ENCODE results near the gene MSL3B. TPM values are rescaled to one million over a fixed set of nuclear protein-coding genes. Genes with fewer than 3 reads are reported as not detected.

MSL3B gene

GRCh38 chr2:233816334-233816733 is 51.9 kb downstream of the MSL3B start:
- DNase-seq: no peak

GRCh38 chr2:233815861-233816260 is 52.3 kb downstream of the MSL3B start:
- no peak for DNase-seq

Other genes starting within 250 kb of the MSL3B start
- gene UGT1A10, start 231.9 kb downstream of the MSL3B start, polyA plus RNA-seq (ENCODE audit: insufficient read length): not detected
- gene UGT1A9, start 196.5 kb downstream of the MSL3B start, polyA plus RNA-seq (ENCODE audit: insufficient read length): not detected
- not detected for gene UGT1A7, start 186.5 kb downstream of the MSL3B start, polyA plus RNA-seq (ENCODE audit: insufficient read length)
- gene UGT1A6, start 175.5 kb downstream of the MSL3B start, polyA plus RNA-seq (ENCODE audit: insufficient read length): not detected
- not detected for gene UGT1A5, start 155.5 kb downstream of the MSL3B start, polyA plus RNA-seq (ENCODE audit: insufficient read length)
- not detected for gene UGT1A4, start 149.7 kb downstream of the MSL3B start, polyA plus RNA-seq (ENCODE audit: insufficient read length)
- not detected for gene UGT1A3, start 139.3 kb downstream of the MSL3B start, polyA plus RNA-seq (ENCODE audit: insufficient read length)
- gene UGT1A1, start 108.1 kb downstream of the MSL3B start, polyA plus RNA-seq (ENCODE audit: insufficient read length): not detected
- not detected for gene MROH2A, start 90.1 kb downstream of the MSL3B start, polyA plus RNA-seq (ENCODE audit: insufficient read length)
- 7.5 TPM for gene HJURP, start 13.9 kb downstream of the MSL3B start, polyA plus RNA-seq (ENCODE audit: insufficient read length)
- gene TRPM8, start 49.0 kb upstream of the MSL3B start, polyA plus RNA-seq (ENCODE audit: insufficient read length): 0.17 TPM
- not detected for gene SPP2, start 182.3 kb upstream of the MSL3B start, polyA plus RNA-seq (ENCODE audit: insufficient read length)

All from hindlimb muscle (tissue), 1 donor.